Renal cortical epithelial cell (primary cell): ENCODE results near the gene RASD1. TPM values are rescaled to one million over a fixed set of nuclear protein-coding genes. Genes with fewer than 3 reads are reported as not detected.
"Not testable (repeated sequence)": the region's sequence is repeated elsewhere in the genome, so short reads cannot be mapped to it uniquely, and the experiment has no call there.

Source experiments
- DNase-seq: peaks from one replicate; pipeline ENCODE4 v3.0.0-alpha.2; 2011; ENCODE audit warnings: low read depth
- total RNA-seq: library from RNA; depleted of rRNA; stranded (reverse); fragments of >200 nt; gene quantifications from 2 replicates; pipeline ENCODE4 v1.2.3, GENCODE V29; 2014

Gene RASD1
- total RNA-seq, 1 donor from 2014 or later, result 154 TPM

GRCh38 chr17:17497065-17497844 lies 1.1 kb upstream of the RASD1 start:
- no peak for DNase-seq

- DNase-seq, result no peak
Measured at GRCh38 chr17:17495536-17496188, 533 bp downstream of the RASD1 start.

DNA sequence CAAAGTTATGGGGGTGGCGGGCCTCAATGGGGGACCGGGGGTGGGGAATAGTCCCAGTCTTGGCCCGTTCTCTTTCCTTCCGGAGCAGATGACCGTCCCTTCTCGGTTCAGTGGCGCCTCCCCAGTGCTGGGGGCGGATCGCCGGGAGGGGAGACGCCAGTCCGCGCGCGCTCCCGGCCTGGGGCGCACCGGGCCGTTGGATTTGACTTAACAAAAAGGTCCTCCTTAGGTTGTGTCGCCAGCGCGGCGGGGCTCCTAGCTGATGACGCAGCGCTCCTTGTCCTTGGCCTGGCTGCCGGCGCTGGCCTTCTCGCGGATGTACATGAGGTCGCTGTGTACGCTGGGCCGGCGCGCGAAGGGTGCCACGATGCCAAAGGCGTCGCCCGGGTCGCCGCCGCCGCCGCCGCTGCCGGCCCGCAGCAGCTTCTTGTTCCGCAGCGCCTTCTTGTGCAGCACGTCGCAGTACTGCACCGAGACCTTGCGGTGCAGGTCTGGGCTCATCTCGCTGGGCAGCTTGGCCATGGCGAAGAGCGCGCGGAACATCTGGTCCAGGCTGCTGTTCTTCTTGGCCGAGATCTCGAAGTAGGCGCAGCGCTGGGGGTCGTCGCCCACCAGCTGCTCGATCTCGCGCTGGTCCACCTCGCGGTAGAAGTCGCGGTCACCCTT lies 1.2 kb downstream of the RASD1 start:
- no peak for DNase-seq

DNA sequence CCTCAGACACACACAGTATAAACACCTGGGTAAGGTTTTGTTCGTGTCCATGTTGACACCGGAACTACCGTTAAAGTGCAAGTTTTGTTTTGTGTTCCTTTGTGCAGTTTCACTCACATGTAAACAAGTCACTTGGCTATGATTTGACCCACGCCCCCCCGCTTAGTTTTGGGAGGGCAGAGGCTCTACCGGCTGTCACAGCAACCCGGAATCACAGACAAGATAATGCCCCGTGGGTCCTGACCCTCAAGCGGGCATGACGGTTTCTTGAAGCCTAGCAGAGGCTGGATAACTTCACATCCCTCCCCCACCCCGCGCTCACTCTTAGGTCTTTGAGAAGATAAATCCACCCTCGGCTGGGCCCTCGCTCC lies 1.7 kb downstream of the RASD1 start:
- peak; percentile 18 for DNase-seq

DNA sequence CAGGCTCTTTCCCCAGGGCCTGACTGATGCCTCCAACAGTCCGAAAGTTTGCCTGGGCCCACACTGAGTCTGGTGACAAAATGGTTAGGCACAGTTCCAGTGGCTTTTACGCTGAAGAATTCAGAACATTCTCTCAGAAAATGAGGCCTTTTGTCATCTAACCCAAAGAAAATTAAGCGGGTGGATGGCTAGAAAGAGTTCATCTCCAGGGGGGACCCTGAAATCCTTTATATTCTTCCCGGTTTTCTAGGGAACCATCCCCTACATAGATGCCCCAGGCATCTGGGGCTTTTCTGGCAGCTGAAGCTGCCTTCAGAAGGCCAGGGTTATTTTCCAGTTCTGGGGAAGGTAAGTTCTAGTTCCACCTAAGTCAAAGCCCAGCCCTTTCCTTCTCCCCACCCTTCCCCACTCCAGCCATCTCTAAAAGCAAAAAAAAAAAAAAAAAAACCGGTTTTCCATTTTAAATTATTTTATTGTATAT lies 2.2 kb downstream of the RASD1 start:
- DNase-seq, result no peak

DNA sequence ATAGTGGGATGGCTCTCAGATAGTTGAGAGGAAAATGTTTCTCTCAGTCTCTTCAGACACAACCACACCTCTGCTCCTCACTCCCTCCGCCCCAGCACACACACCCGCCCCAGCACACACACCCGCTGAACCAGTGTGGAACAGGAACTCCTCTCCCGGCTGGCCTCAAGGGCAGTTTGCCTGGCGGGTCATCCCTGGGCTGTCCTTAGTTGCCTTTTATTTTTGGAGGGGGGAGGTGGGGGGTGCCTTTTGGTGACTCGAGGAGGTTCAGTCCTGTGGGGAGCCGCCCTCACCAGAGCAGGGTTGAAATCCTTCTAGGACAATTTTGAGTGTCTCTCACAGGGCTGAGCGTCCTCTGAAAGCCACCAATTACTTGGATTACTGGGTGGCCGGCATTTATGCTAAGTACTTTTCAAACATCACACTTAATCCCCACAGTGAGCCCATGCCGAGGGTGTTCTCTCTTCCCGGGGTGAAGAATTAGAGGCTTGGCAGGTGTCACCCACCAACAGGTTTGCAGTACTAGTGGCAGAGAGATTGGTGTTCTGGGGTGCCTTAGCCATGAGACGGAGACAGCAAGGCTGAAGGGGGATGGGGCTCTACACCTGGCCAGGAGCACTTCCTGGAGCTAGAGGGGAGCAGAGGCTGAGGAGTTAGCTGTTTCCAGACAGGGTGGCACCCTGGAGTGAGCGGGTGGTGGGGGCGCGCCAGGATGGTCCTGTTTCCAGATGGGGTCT lies 2.8 kb downstream of the RASD1 start:
- DNase-seq, result peak; percentile 64

DNA sequence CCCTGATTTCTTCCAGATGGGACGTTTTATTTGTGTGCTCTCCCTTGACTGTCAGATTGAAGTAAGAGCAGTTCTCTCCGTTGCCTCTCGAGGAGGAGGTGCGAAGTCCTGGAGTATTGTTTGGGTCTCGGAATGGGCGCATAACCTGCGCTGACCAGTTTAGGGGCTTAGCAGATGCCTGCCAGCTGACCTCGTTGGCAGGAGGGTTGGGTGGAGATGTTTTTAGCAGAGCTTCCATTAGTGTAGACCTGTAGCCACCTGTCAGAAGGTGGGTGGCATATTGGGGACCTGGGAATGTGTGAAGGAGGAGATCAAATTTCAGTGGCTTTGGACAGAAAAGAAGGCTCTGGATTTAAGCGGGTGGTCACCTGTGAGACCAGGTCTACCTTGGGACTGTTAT lies 3.6 kb downstream of the RASD1 start:
- peak; percentile 21 for DNase-seq

DNA sequence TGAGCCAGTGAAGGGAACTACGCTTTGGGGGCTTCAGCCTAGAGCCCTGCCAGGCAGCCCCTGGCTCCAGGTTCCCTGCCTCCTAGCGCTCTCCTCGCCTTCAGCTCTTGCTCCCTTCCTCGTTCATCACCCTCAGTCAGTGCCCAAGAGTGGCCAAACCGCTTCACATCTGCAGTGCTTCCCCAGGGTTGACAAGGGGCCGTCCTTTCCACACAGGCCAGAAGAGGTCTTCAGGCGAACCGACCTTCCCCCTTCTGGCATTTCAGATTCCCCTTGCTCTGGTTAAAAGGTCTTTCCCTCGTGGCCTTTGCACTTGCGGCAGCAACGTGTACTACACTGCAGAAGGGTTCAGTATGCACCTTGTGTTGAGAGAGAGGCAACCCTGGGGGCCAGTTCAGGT lies 4.1 kb downstream of the RASD1 start:
- DNase-seq, result no peak

GRCh38 chr17:17491546-17491988 lies 4.6 kb downstream of the RASD1 start:
- no peak for DNase-seq

DNA sequence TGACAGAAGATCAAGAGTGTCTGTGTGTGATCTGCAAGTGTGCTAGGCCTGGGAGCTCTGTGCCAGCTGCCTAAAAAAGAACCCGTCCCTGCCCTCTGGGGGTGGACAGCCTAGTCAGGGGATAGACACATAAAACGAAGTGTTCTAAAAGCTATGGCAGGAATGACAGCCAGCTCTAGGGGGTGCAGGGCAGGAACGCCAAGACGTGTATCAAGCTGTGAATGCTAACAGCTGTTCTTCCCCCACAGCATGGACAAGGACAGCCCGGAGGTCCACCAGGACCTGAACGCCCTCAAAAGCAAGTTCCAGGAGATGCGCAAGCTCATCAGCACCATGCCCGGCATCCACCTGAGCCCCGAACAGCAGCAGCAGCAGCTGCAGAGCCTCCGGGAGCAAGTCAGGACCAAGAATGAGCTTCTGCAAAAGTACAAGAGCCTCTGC lies 5.1 kb downstream of the RASD1 start:
- DNase-seq, result no peak

- no peak for DNase-seq
Measured at GRCh38 chr17:17487998-17488397, 8.2 kb downstream of the RASD1 start.

DNA sequence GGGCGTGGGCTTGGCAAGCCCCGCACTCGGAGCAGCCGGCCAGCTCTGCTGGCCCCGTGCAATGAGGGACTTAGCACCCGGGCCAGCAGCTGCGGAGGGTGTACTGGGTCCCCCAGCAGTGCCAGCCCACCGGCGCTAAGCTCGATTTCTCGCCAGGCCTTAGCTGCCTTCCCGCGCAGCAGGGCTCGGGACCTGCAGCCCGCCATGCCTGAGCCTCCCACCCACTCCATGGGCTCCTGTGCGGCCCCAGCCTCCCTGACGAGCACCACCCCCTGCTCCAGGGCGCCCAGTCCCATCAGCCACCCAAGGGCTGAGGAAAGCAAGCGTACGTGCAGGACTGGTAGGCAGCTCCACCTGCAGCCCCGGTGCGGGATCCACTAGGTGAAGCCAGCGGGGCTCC lies 9.8 kb downstream of the RASD1 start:
- DNase-seq, result not testable (repeated sequence)

GRCh38 chr17:17485420-17485819 lies 10.8 kb downstream of the RASD1 start:
- DNase-seq, result no peak

DNA sequence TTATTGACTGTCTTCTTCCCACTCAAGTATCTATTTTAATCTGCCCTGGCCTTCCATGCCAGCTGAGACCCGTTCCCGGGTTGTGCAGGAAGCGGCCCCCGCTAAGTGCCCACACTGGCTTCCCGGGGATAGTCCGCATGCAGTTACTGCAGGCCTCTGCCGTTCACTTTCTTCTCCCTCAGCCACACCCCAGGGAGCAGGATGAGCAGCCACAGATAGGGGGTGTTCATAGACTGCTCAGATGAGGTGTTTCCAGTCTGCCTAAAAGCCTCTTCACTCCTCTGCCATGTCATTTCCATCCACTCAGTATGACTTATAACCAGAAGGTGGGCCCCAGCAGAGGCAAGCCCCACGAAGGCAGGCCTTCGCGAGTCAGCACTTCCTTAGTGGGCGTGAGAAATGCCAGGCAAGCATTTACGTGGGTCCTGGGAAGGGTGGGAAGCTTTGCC lies 11.7 kb downstream of the RASD1 start:
- DNase-seq, result no peak

DNA sequence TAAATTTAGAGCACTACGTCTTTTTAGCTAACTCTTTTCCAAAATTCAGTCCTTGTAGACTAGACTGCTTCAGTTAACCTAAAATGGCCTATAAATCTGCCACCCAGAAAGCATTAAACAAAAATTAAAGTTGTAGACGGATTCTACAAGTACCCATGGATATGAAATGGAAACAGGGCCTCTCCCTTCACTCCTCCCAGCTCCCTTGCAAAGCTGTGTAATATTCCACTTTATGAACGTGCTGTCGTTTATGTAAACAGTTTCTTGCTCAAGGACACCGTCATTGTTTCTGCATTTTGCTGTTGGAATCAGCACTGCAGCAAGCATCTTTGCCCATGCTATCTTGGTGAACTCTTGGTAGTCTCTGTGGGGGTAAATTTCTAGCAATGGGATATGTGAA lies 14.3 kb downstream of the RASD1 start:
- DNase-seq, result no peak

DNA sequence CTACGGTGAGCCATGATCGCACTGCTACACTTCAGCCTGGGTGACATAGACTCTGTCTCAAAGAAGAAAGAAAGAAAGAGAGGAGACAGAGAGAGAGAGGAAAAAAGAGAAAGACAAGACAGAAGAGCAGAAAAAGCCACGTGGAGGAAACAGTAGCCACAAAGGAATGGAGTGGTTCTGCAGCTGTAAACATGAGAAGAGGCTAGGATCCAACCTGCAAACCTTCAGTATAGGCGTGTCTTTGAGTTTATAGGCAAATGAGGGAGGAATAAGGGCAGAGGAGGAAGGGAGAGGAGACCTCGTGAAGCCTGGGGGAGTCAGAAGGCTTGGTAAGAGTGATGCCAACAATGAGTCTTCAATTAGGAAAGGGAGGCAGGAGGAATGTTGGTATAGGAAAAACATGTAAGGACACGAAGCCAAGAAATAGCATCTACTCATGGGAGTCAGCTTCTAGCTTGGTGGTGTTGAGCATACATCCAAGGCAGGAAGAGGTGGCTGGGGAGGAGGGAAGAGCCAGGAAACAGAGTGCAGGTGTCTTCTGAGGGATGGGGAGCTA lies 15.5 kb downstream of the RASD1 start:
- DNase-seq, result no peak

GRCh38 chr17:17479209-17479608 lies 17.0 kb downstream of the RASD1 start:
- DNase-seq, result no peak

DNA sequence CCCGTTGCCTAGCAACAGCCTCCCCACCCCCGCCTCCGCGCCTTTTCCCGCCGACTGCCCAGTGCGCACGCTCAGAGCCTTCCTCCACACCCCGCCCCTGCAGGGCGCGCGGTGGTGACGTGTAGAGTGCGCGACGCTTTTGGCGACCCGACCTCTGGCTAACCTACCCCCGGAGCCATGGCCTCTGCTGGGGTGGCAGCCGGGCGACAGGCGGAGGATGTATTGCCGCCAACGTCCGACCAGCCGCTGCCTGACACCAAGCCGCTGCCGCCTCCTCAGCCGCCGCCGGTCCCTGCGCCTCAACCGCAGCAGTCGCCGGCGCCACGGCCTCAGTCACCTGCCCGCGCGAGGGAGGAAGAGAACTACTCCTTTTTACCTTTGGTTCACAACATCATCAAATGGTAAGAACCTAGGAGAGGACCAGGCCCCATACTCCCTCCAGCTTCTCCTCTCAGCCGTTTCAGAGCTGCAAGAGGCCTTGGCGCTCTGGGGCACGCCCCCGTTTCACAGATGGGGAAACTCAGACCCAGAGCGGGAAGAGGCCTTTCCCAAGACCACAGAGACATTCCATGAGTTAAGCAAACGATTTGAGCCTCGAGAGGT lies 19.2 kb downstream of the RASD1 start, which contains the start of gene MED9:
Gene MED9, plus strand, starts transcription at position 136 of the 603 bp plus-strand sequence. Its CDS starts 42 bp downstream, at position 178.
- DNase-seq, result peak; percentile 62

DNA sequence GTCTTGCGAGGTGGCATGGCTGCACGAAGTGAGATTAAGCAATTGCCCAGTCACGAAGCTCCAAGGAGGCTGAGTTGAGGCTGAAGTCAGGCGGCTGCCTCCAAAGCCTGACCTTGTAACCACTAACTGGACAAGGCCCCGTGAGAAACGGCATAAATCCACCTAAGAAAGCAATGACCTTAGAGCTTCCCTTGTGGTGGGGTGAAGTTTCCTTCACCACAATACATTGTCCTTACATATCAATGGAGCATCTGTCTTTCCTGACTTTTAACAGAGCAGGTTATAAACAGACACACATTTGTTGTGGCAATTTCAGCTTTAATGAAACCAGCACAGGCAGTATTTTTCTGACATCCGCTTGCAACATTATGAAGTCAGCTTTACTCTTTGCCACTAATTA lies 21.9 kb downstream of the RASD1 start:
- no peak for DNase-seq

GRCh38 chr17:17472333-17472920 lies 23.8 kb downstream of the RASD1 start:
- no peak for DNase-seq

GRCh38 chr17:17469996-17470395 lies 26.2 kb downstream of the RASD1 start:
- DNase-seq, result no peak
